NCI-H1092 treated with DMSO at 0.1 percent for 48 hours (cell line): ENCODE data around the gene UCK1.
A peak's percentile ranks its signal among the peaks of the same experiment; 100 is the strongest.
"Not testable (repeated sequence)": the region's sequence is repeated elsewhere in the genome, so short reads cannot be mapped to it uniquely, and the experiment has no call there.

Source experiments
- DNase-seq: peaks from one replicate; lab custom pipeline; 2025; lab: John Stamatoyannopoulos, UW

UCK1 gene

DNA sequence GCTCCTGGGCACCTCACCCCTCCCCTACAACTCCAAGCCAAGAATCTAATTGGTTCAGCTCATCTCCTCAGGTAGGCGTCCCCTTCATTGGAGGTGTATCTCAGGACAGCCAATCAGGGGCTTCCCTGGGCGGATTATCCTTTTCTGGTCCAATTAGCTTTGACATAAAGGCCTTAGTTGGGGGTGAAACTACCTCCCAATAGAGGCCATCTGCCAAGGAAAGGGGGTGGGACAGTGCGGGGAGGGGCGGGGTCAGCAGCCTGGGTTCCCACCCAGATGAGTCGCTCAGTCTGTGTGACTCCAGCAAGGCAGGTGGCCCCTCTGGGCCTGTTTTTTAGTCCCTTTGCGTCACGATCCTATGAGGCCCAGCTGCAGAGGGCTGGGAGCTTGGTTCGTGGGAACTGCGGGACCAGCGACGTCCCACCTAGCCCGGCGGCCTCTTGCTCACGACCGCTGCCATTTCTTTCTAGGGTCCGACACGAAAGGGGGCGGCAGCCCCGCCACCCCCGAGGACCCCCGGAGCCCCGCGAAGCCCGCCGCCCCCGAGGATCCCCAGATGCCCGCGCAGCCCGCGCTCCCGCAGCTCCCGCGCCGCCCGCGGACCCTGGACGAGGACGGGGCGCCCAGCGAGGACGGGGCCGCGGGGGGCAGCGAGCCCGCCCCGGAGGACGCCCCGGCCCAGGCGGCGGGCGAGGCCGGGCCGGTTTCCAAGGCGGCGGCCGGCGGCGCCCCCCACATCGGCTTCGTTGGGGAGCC lies 23.2 kb upstream of the UCK1 start:
- no peak for DNase-seq

GRCh38 chr9:131552030-131552429 lies 21.0 kb upstream of the UCK1 start:
- no peak for DNase-seq

DNA sequence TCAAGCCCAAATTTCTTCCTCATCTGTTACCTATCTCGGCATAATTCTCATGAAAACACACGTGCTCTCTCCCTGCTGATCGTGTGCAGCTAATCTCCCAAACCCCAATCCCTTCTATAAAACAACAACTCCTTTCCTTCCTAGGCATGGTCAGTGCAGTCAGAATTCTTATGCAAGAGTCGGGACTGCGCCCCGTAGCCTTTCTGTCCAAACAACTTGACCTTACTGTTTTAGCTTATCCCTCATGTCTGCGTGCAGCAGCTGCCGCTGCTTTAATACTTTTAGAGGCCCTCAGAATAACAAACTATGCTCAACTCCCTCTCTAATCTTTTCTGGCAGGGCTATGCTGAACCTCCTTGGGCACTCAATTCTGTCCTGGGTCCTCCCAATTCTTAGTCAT lies 19.4 kb upstream of the UCK1 start:
- not testable (repeated sequence) for DNase-seq

GRCh38 chr9:131549186-131549585 lies 18.1 kb upstream of the UCK1 start:
- DNase-seq = not testable (repeated sequence)

GRCh38 chr9:131546336-131547084 lies 15.4 kb upstream of the UCK1 start:
- DNase-seq = peak; percentile 47

- DNase-seq = no peak
Measured at GRCh38 chr9:131545786-131546335, 14.8 kb upstream of the UCK1 start.

GRCh38 chr9:131545003-131545785 lies 14.1 kb upstream of the UCK1 start, which contains the start of gene PRRT1B:
Gene PRRT1B, plus strand, starts transcription at chr9:131545523. Its CDS starts 93 bp downstream, at chr9:131545616.
- DNase-seq = peak; percentile 25

- DNase-seq = no peak
Measured at GRCh38 chr9:131543141-131543540, 12.1 kb upstream of the UCK1 start.

DNA sequence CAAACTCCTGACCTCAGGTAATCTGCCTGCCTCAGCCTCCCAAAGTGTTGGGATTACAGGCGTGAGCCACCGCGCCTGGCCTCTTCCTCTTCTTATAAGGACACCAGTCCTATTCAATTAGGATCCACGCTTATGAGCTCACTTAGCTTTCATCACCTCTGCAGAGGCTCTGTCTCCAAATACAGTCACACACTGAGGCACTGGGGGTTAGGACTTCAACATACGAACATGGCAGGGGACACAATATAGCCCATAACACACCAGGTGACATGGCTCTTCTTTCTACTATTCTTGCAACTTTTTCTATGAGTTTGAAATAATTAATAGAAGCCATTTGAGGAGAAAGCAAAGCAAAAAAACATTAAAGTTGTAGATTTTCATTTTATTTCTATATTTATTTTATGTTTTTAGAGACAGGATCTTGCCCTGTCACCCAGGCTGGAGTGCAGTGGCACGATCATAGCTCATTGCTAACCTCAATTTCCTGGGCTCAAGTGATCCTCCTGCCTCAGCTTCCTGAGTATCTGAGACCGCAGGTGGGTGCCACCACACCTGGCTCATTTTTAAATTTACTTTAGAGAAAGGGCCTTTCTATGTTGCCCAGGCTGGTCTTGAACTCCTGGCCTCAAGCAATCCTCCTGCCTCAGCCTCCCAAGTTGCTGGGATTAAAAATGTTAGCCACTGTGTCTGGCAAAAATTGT lies 8.3 kb upstream of the UCK1 start:
- DNase-seq = no peak

GRCh38 chr9:131537946-131538345 lies 6.9 kb upstream of the UCK1 start:
- DNase-seq = no peak

DNA sequence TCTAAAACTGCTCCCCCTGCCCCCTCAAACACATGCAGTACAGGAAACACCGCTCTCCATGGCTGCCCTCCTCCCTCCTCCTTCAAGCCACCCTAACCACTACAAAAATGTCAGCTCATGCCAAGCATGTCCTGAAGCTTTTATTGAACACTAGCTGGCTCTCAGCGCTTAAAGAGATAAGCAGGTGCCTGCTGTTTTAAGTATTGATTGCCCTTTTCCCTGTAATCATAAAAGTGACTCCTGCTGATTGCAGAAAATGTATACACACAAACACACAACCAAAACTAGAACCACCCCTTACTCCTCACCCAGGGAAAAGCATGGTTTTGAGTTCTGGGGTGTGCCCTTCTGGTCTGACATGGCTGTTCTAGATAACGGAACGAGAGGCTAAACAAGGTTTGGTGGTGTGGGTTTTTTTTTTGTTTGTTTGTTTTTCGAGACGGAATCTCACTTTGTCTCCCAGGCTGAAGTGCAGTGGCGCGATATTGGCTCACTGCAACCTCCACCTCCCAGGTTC lies 3.7 kb upstream of the UCK1 start:
- peak; percentile 27 for DNase-seq

GRCh38 chr9:131530546-131530919 lies 530 bp downstream of the UCK1 start:
- peak; percentile 4 for DNase-seq

- DNase-seq = no peak
Measured at GRCh38 chr9:131529597-131530545, 1.2 kb downstream of the UCK1 start.

GRCh38 chr9:131528886-131529505 lies 2.1 kb downstream of the UCK1 start:
- DNase-seq = no peak

GRCh38 chr9:131528186-131528585 lies 2.9 kb downstream of the UCK1 start:
- no peak for DNase-seq

DNA sequence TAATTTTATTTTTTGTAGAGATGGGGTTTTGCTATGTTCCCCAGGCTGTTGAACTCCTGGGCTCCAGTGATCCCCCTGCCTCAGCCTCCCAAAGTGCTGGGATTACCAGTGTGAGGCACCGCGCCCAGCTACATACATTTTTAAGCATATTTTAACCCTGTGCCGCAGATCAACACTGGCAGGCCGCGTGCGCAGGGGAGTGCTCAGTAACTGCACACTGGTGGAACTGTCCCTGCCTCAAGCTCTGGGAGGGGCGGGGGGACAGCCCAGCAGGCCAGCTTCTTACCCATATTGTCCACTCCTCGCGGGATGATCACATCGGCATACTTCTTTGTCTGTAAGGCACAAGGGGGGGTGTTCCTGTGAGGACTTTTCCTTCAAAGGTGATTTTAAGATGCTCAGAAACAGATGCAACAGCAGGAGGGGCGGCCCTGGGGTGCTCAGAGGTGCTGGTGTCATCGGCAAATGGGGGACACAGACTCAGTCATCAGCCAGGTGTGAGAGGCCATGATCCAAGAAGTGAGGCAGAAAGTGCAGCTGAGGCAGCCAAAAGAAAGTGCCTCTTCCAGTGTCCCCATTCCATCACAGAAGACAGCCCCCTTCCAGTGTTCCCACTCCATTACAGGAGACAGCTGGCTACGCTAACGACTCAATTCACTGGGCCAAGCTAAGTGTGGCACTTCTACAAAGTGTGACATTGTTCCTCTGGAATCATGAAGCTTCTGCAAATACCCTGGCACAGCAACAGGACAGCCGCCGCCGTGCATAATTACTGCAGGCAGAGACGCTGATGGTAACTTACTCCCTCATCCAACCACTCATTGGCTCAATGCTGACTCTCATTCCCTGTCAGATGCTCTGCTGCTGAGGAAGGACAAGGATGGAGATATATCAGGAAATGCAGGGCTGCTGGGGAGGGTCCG lies 5.2 kb downstream of the UCK1 start:
- no peak for DNase-seq

GRCh38 chr9:131524665-131525315 lies 6.3 kb downstream of the UCK1 start:
- DNase-seq = no peak
